Type B pancreatic cell (in vitro differentiated cells): ENCODE results near the gene TIMELESS. TPM values are rescaled to one million over a fixed set of nuclear protein-coding genes. Genes with fewer than 3 reads are reported as not detected.
"Not testable (repeated sequence)": the region's sequence is repeated elsewhere in the genome, so short reads cannot be mapped to it uniquely, and the experiment has no call there.

Source experiments
- DNase-seq: peaks from one replicate; pipeline ENCODE4 v3.0.0; 2021; ENCODE audit warnings: mixed read lengths; ENCODE audit not compliant: unreplicated experiment; ENCODE audit errors: extremely low spot score
- H3K27ac Mint-ChIP-seq: 2 replicates; pipeline ENCODE4 v1.8.0; 2021; ENCODE audit warnings: mild to moderate bottlenecking, mixed read lengths
- H3K27me3 Mint-ChIP-seq: 2 replicates; pipeline ENCODE4 v1.8.0; 2021; ENCODE audit warnings: mixed read lengths
- H3K36me3 Mint-ChIP-seq: 2 replicates; pipeline ENCODE4 v1.8.0; 2021; ENCODE audit warnings: mixed read lengths
- H3K4me1 Mint-ChIP-seq: one replicate; pipeline ENCODE4 v1.8.0; 2021; ENCODE audit warnings: mixed read lengths; ENCODE audit not compliant: unreplicated experiment
- H3K4me3 Mint-ChIP-seq: 2 replicates; pipeline ENCODE4 v1.8.0; 2021; ENCODE audit warnings: mild to moderate bottlenecking, mixed read lengths
- H3K9me3 Mint-ChIP-seq: 2 replicates; pipeline ENCODE4 v1.8.0; 2021; ENCODE audit warnings: mixed read lengths
- CTCF ChIP-seq: fragments of 200-600 bp; sonication (generic); conservative IDR thresholded peaks from 2 replicates; pipeline ENCODE4 v1.5.0; 2021; ENCODE audit warnings: antibody characterized with exemption, mild to moderate bottlenecking
- total RNA-seq: library from RNA; stranded (reverse); gene quantifications from 2 replicates; pipeline ENCODE4 v1.2.1, GENCODE V29; 2021; ENCODE audit warnings: low replicate concordance

Gene TIMELESS
- total RNA-seq, 1 donor from 2014 or later, result 57.4 TPM

GRCh38 chr12:56408799-56409417, 40.3 kb downstream of the TIMELESS start:
- no peak for TF ChIP-seq CTCF
- DNase-seq, result no peak
- Mint-ChIP-seq H3K4me3 (no peak overlapping the region), H3K27me3 (no peaks in the 10 kb centered on the region), H3K9me3 (no peaks in the 10 kb centered on the region), H3K4me1 (no peaks in the 10 kb centered on the region), H3K36me3 (no peaks in the 10 kb centered on the region), H3K27ac (no peak overlapping the region)

- H3K4me3 Mint-ChIP-seq, H3K36me3 Mint-ChIP-seq, H3K9me3 Mint-ChIP-seq, H3K4me1 Mint-ChIP-seq, DNase-seq, H3K27me3 Mint-ChIP-seq, H3K27ac Mint-ChIP-seq: not testable (repeated sequence)
Measured at GRCh38 chr12:56404227-56404626, 45.0 kb downstream of the TIMELESS start.

- not testable (repeated sequence) for H3K4me3 Mint-ChIP-seq, H3K27ac Mint-ChIP-seq, H3K4me1 Mint-ChIP-seq, H3K36me3 Mint-ChIP-seq, H3K9me3 Mint-ChIP-seq, DNase-seq, H3K27me3 Mint-ChIP-seq
Measured at GRCh38 chr12:56401612-56402011, 47.6 kb downstream of the TIMELESS start.

- not testable (repeated sequence) for H3K9me3 Mint-ChIP-seq, H3K36me3 Mint-ChIP-seq, DNase-seq, H3K4me3 Mint-ChIP-seq, H3K27me3 Mint-ChIP-seq, H3K4me1 Mint-ChIP-seq, H3K27ac Mint-ChIP-seq
Measured at GRCh38 chr12:56401125-56401524, 48.1 kb downstream of the TIMELESS start.

- DNase-seq, H3K4me3 Mint-ChIP-seq, H3K9me3 Mint-ChIP-seq, H3K4me1 Mint-ChIP-seq, H3K36me3 Mint-ChIP-seq, H3K27me3 Mint-ChIP-seq, H3K27ac Mint-ChIP-seq: not testable (repeated sequence)
Measured at GRCh38 chr12:56399466-56399865, 49.8 kb downstream of the TIMELESS start.

- no peak for DNase-seq
- peaks cover 3% of the 10 kb centered on the region for H3K27me3 Mint-ChIP-seq
- no peak for TF ChIP-seq CTCF
- no peaks in the 10 kb centered on the region for H3K4me1 Mint-ChIP-seq
- peaks cover 10% of the 10 kb centered on the region for H3K9me3 Mint-ChIP-seq
- no peak overlapping the region for H3K27ac Mint-ChIP-seq
- H3K4me3 Mint-ChIP-seq, result no peak overlapping the region
- no peaks in the 10 kb centered on the region for H3K36me3 Mint-ChIP-seq
Measured at GRCh38 chr12:56398324-56398723, 50.9 kb downstream of the TIMELESS start.

GRCh38 chr12:56392331-56392730, 56.9 kb downstream of the TIMELESS start:
- H3K9me3 Mint-ChIP-seq, result no peaks in the 10 kb centered on the region
- TF ChIP-seq CTCF, result no peak
- H3K27ac Mint-ChIP-seq, result no peak overlapping the region
- H3K36me3 Mint-ChIP-seq, result no peaks in the 10 kb centered on the region
- DNase-seq, result no peak
- H3K4me3 Mint-ChIP-seq, result no peak overlapping the region
- no peaks in the 10 kb centered on the region for H3K27me3 Mint-ChIP-seq
- peaks cover 12% of the 10 kb centered on the region for H3K4me1 Mint-ChIP-seq

GRCh38 chr12:56391721-56392120, 57.5 kb downstream of the TIMELESS start:
- no peak for DNase-seq
- H3K9me3 Mint-ChIP-seq, result no peaks in the 10 kb centered on the region
- no peak overlapping the region for H3K4me3 Mint-ChIP-seq
- TF ChIP-seq CTCF, result no peak
- H3K36me3 Mint-ChIP-seq, result no peaks in the 10 kb centered on the region
- H3K4me1 Mint-ChIP-seq, result peaks cover 17% of the 10 kb centered on the region
- no peaks in the 10 kb centered on the region for H3K27me3 Mint-ChIP-seq
- H3K27ac Mint-ChIP-seq, result no peak overlapping the region
